Measurements from ENCODE around the gene SASH1. TPM values are rescaled to one million over a fixed set of nuclear protein-coding genes. Genes with fewer than 3 reads are reported as not detected.

Gene SASH1
- total and polyA plus RNA-seq, 2 experiments from 2014 or later = 69.1 to 99.0 TPM

DNA sequence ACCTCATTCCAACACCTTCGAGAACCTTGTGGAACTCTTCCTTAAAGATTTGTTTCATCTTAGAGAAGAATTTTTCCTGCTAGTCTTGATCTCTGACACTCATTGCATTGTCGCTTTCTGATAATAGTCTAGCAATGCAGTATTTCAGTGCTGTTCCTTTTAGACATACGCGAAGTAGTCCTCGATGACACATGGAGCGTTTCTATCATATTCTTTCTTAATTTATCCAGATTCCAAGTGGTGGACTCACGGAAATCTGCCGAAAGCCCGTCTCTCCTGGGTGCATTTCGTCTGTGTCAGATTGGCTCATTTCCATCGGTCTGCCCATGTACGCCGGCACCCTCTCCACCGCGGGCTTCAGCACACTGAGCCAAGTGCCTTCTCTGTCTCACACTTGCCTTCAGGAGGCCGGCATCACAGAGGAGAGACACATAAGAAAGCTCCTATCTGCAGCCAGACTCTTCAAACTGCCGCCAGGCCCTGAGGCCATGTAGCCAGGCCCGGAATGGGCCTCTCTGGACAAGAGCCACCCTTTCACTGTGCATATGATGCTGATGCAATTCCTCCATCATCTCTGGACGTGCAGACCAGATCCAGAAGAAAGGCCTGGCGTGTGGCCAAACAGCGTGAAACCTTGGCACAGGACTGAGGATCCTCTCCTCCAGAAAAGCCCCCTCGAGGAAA, 205.6 kb downstream of the SASH1 start:
- Histone ChIP-seq H3K9ac (no peak overlapping the region), H2AFZ (no peak overlapping the region), H3K79me2 (ENCODE audit: insufficient read depth) (peaks cover 49% of the 10 kb centered on the region), H3K4me2 (ENCODE audit: unreplicated experiment) (no peak overlapping the region), H3K27ac (no peak overlapping the region), H3K9me2 (ENCODE audit: insufficient read depth) (no peaks in the 10 kb centered on the region), H4K20me1 (ENCODE audit: insufficient read depth) (no peaks in the 10 kb centered on the region), H3K27me3 (replicated peaks; ENCODE audit: insufficient read depth) (no peaks in the 10 kb centered on the region), H3K36me3 (ENCODE audit: low read depth) (peaks cover 98% of the 10 kb centered on the region), H3K4me3 (no peak overlapping the region), H3K4me1 (ENCODE audit: insufficient read depth) (peaks cover 5% of the 10 kb centered on the region; the same call in 1 of the 2 replicates), H3K9me3 (ENCODE audit: low read depth) (no peaks in the 10 kb centered on the region), H3F3A (ENCODE audit: insufficient read depth) (peaks cover 79% of the 10 kb centered on the region)
- WGBS, 2 experiments (ENCODE audit: low coverage in 1 of 2, low lambda C conversion rate in 2 of 2, missing lambda C conversion rate in 2 of 2) = 72 to 74% methylated on average over 22 of the region's 22 CpGs
- in situ Hi-C loops (cut with MboI) = no loop called here
- TF ChIP-seq EZH2phosphoT487 (IDR thresholded peaks at IDR 0.05; ENCODE audit: insufficient read depth, low read depth) (no peak), EZH2 (IDR thresholded peaks at IDR 0.05; ENCODE audit: insufficient read depth, poor library complexity, severe bottlenecking) (no peak)
- DNase-seq = peak; percentile 30

DNA sequence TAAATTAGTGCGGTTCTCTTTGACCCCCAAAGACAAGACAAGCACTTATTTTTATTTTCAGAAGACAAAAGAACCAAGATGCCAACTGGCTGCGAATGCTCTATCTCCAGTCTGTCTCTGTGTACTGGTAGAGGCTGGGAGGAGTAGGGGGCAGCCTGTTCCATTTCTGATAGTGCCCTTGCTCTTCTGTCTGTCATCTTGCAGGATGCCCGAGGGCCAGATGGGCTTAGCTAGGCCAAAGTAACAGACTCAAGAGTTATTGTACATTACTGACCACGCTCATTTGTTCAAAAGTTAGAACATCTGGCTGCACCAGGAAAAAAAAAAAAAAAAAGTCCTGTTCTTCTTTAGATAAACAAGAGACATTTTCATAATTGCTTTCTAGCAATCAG, 206.1 kb downstream of the SASH1 start:
- Histone ChIP-seq H3K36me3 (ENCODE audit: low read depth) (peaks cover 98% of the 10 kb centered on the region), H3K27ac (no peak overlapping the region)
- TF ChIP-seq EZH2 (IDR thresholded peaks at IDR 0.05; ENCODE audit: insufficient read depth, poor library complexity, severe bottlenecking) (no peak), EZH2phosphoT487 (IDR thresholded peaks at IDR 0.05; ENCODE audit: insufficient read depth, low read depth) (no peak)

DNA sequence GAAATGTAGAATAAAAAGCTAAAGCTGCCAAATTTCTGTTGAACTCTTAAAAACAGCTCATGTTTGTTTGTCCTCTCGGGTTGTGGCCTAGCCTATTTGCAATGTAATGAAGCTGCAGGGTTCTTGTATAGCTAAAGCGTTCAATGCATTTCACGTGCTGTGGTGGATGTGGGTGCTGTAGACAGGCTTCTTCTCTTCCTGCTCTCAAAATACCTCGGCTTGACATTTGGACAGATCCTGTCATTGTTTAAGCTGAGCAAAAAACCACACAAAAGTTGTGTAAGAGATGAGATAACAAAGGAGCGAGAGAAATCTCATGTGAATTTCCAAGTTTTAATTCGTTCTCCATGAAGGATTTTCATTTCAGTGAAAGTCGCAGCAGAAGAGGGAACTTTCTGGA, 207.9 kb downstream of the SASH1 start:
- H3K4me1 ChIP-seq (ENCODE audit: insufficient read depth) = peaks cover 5% of the 10 kb centered on the region; the same call in 1 of the 2 replicates
- no peak overlapping the region for H3K27ac ChIP-seq
- H3F3A ChIP-seq (ENCODE audit: insufficient read depth) = peaks cover 75% of the 10 kb centered on the region
- DNase-seq = no peak
- peaks cover 81% of the 10 kb centered on the region for H3K36me3 ChIP-seq (ENCODE audit: low read depth)
- TF ChIP-seq EZH2 (IDR thresholded peaks at IDR 0.05; ENCODE audit: insufficient read depth, poor library complexity, severe bottlenecking) (no peak), EZH2phosphoT487 (IDR thresholded peaks at IDR 0.05; ENCODE audit: insufficient read depth, low read depth) (no peak)
- H4K20me1 ChIP-seq (ENCODE audit: insufficient read depth) = no peaks in the 10 kb centered on the region
- no peak overlapping the region for H3K4me2 ChIP-seq (ENCODE audit: unreplicated experiment)
- no peaks in the 10 kb centered on the region for H3K27me3 ChIP-seq (replicated peaks; ENCODE audit: insufficient read depth)
- H3K9ac ChIP-seq = no peak overlapping the region
- H2AFZ ChIP-seq = no peak overlapping the region
- H3K9me2 ChIP-seq (ENCODE audit: insufficient read depth) = no peaks in the 10 kb centered on the region
- in situ Hi-C loops (cut with MboI) = no loop called here
- no peak overlapping the region for H3K4me3 ChIP-seq
- H3K9me3 ChIP-seq (ENCODE audit: low read depth) = no peaks in the 10 kb centered on the region
- peaks cover 39% of the 10 kb centered on the region for H3K79me2 ChIP-seq (ENCODE audit: insufficient read depth)
- 87 to 88% methylated on average over 7 of the region's 7 CpGs for WGBS, 2 experiments (ENCODE audit: low coverage in 1 of 2, low lambda C conversion rate in 2 of 2, missing lambda C conversion rate in 2 of 2)

More for the DNA sequence above, 206.1 kb downstream of the SASH1 start:
- Histone ChIP-seq H3K27me3 (replicated peaks; ENCODE audit: insufficient read depth) (no peaks in the 10 kb centered on the region), H3K9me2 (ENCODE audit: insufficient read depth) (no peaks in the 10 kb centered on the region), H3K9ac (no peak overlapping the region), H4K20me1 (ENCODE audit: insufficient read depth) (no peaks in the 10 kb centered on the region), H3K9me3 (ENCODE audit: low read depth) (no peaks in the 10 kb centered on the region), H2AFZ (no peak overlapping the region), H3F3A (ENCODE audit: insufficient read depth) (peaks cover 82% of the 10 kb centered on the region), H3K4me2 (ENCODE audit: unreplicated experiment) (no peak overlapping the region), H3K79me2 (ENCODE audit: insufficient read depth) (peaks cover 49% of the 10 kb centered on the region), H3K4me3 (no peak overlapping the region), H3K4me1 (ENCODE audit: insufficient read depth) (peaks cover 5% of the 10 kb centered on the region; the same call in 1 of the 2 replicates)
- no peak for DNase-seq
- in situ Hi-C loops (cut with MboI) = no loop called here
- WGBS, 2 experiments (ENCODE audit: low coverage in 1 of 2, low lambda C conversion rate in 2 of 2, missing lambda C conversion rate in 2 of 2) = 90 to 95% methylated on average over 4 of the region's 4 CpGs

DNA sequence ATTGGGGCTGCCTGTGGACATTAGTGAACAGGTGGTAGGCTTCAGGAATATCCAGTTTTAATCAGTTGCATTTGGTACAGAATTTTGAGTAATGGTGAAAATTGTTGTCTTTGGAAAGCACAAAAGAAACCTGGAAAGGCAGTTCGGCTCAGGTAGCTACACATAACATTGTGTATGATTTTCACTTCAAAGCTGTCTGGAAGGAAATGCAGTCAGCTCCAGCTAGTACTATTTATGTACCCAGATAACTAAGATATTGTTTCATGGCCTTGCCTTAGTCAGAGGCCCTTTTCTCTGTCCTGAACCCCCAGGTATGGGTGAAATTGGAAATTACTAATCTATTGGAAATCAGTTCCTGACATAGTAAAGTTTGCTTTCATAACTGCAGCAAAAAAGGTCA, 208.6 kb downstream of the SASH1 start:
- Histone ChIP-seq H3K9me2 (ENCODE audit: insufficient read depth) (no peaks in the 10 kb centered on the region), H3K9ac (no peak overlapping the region), H3K9me3 (ENCODE audit: low read depth) (no peaks in the 10 kb centered on the region), H3K4me3 (no peak overlapping the region), H3K4me1 (ENCODE audit: insufficient read depth) (peaks cover 5% of the 10 kb centered on the region; the same call in 1 of the 2 replicates), H2AFZ (no peak overlapping the region), H3K27me3 (replicated peaks; ENCODE audit: insufficient read depth) (no peaks in the 10 kb centered on the region), H3K79me2 (ENCODE audit: insufficient read depth) (peaks cover 32% of the 10 kb centered on the region), H3F3A (ENCODE audit: insufficient read depth) (peaks cover 68% of the 10 kb centered on the region), H4K20me1 (ENCODE audit: insufficient read depth) (no peaks in the 10 kb centered on the region), H3K4me2 (ENCODE audit: unreplicated experiment) (no peak overlapping the region), H3K36me3 (ENCODE audit: low read depth) (peaks cover 74% of the 10 kb centered on the region), H3K27ac (no peak overlapping the region)
- DNase-seq = no peak
- TF ChIP-seq EZH2 (IDR thresholded peaks at IDR 0.05; ENCODE audit: insufficient read depth, poor library complexity, severe bottlenecking) (no peak), EZH2phosphoT487 (IDR thresholded peaks at IDR 0.05; ENCODE audit: insufficient read depth, low read depth) (no peak)
- 100% methylated on average over 1 of the region's 1 CpG for WGBS, 2 experiments (ENCODE audit: low coverage in 1 of 2, low lambda C conversion rate in 2 of 2, missing lambda C conversion rate in 2 of 2)
- in situ Hi-C loops (cut with MboI) = no loop called here

All from GM23248 (cell line).